Omental fat pad (tissue), 4 donors: ENCODE results near the gene TSPAN31. TPM values are rescaled to one million over a fixed set of nuclear protein-coding genes. Genes with fewer than 3 reads are reported as not detected.

ENCODE experiments used
- ATAC-seq: fragments of 150-250 bp; one replicate; pipeline ENCODE4 v1.9.1; 2016; ENCODE audit warnings: mild to moderate bottlenecking, moderate library complexity; ENCODE audit not compliant: low FRiP score
- DNase-seq: peaks from one replicate; pipeline ENCODE4 v3.0.0-alpha.2; 2019; ENCODE audit warnings: low spot score
- CTCF ChIP-seq, 3 donors: fragments of 450-650 bp; IDR thresholded peaks; one replicate each; pipeline ENCODE4 v1.5.1; 2016 to 2017; ENCODE audit warnings: antibody characterized with exemption in 3 of 3, mild to moderate bottlenecking in 3 of 3, moderate library complexity in 2 of 3
- total RNA-seq, 4 donors: library from RNA; depleted of rRNA; stranded (reverse); fragments of >200 nt; gene quantifications; one replicate each; pipeline ENCODE4 v1.1.0, GENCODE V29; 2016

Gene TSPAN31, protein sequence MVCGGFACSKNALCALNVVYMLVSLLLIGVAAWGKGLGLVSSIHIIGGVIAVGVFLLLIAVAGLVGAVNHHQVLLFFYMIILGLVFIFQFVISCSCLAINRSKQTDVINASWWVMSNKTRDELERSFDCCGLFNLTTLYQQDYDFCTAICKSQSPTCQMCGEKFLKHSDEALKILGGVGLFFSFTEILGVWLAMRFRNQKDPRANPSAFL
- 10 to 100 TPM; 41.8 to 70.7 (median 65.7) TPM for total RNA-seq

GRCh38 chr12:57744777-57745484, at the start of gene TSPAN31:
Gene TSPAN31 (plus strand): TSS chr12:57745039. CDS start chr12:57745155, 116 bp downstream.
- no peak for TF ChIP-seq CTCF (IDR thresholded peaks at IDR 0.05)
- peak; percentile 95 for ATAC-seq
- DNase-seq, result peak; percentile 96

- ATAC-seq, result no peak
- no peak for DNase-seq
- TF ChIP-seq CTCF (IDR thresholded peaks at IDR 0.05), result no peak
Measured at GRCh38 chr12:57695770-57696432, 48.9 kb upstream of the TSPAN31 start.

DNA sequence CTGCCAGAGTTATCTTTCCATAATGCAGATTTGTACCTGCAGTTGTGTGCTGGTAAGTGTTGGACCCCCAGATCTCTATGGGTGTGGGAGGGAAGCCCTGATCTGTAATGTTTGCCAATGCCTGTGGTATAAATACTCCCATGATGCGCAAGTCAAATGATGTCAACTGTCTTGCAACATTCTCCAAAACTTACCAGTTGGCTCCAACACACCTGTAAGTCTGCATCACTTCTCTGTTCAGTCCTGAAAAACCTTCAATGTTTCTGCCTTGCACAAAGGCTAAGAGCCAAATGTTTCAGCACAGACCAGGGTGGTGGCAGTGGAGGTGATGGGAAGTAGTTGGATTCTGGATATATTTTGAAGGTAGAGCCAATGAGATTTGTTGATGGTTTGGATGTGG, 47.8 kb upstream of the TSPAN31 start:
- DNase-seq, result no peak
- ATAC-seq, result no peak
- no peak for TF ChIP-seq CTCF (IDR thresholded peaks at IDR 0.05)

DNA sequence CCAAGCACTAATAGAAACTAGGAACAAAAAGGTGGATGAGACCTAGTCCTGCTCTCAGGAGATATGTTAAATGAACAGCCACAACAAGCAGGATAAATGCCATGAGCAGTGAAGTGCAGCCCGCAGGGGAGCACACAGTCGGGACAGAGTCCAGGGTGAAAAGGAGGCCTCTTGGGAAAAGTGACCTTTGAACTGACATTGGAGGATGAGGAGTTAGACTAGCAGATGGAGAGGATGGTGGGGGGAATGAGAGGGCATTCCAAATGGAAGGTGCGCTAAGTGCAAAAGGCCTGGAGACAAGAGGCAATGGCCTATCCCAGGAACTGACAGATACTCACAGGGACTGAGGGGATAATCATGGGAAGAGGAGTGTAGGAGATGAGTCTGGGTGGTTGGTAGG, 46.4 kb upstream of the TSPAN31 start:
- TF ChIP-seq CTCF (IDR thresholded peaks at IDR 0.05), result no peak
- DNase-seq, result no peak
- no peak for ATAC-seq

DNA sequence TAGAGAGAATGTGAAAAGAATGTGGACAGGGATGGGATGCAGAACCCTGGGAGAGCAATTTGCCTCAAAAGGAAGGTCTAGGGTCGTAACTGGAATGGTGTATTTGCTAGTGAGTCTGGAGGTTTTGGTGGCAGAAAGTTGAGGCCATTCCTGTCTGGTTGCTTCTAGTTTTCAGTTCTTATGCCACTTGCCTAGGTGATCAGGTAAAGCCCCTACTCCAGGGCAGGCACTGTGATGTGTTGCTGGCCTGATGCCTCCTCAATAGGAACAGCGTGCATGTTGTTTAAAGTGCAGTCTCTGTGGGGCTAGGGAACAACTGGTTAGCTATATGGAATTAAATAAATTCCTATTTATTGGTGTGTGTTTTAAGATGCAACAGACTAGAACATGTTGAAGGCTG, 44.5 kb upstream of the TSPAN31 start:
- no peak for ATAC-seq
- TF ChIP-seq CTCF (IDR thresholded peaks at IDR 0.05), result no peak
- no peak for DNase-seq

GRCh38 chr12:57707250-57707649, 37.6 kb upstream of the TSPAN31 start:
- ATAC-seq (no peak), DNase-seq (no peak)
- TF ChIP-seq CTCF (IDR thresholded peaks at IDR 0.05), result no peak
